Neural cell (in vitro differentiated cells): Measurements from ENCODE around the gene PARD3B.

Experiments
- CTCF ChIP-seq: fragments of 450-650 bp; IDR thresholded peaks from 2 replicates; pipeline ENCODE4 v1.5.1; 2014; ENCODE audit warnings: antibody characterized with exemption, mild to moderate bottlenecking, moderate library complexity; ENCODE audit not compliant: poor library complexity, severe bottlenecking
- EP300 ChIP-seq: fragments of 450-650 bp; conservative IDR thresholded peaks from 2 replicates; pipeline ENCODE4 v1.6.1; 2014; ENCODE audit warnings: antibody characterized with exemption, mild to moderate bottlenecking, moderate library complexity; ENCODE audit not compliant: poor library complexity, severe bottlenecking
- EZH2 ChIP-seq: fragments of 200-600, 300-800 bp; shearing (Covaris generic), sonication (generic); IDR thresholded peaks from 2 replicates; pipeline ENCODE4 v1.6.1; 2014; ENCODE audit warnings: antibody characterized with exemption, low read length, borderline replicate concordance, mild to moderate bottlenecking; ENCODE audit not compliant: insufficient read depth, poor library complexity, severe bottlenecking

GRCh38 chr2:205614965-205615364 lies 1069.7 kb downstream of the PARD3B start:
- TF ChIP-seq CTCF = no peak
- no peak for TF ChIP-seq EP300
- TF ChIP-seq EZH2 = no peak
